Endothelial cell of umbilical vein (primary cell): Measurements from ENCODE around the gene CDKN3. TPM values are rescaled to one million over a fixed set of nuclear protein-coding genes. Genes with fewer than 3 reads are reported as not detected.

Experiments used
- BruUV-seq: library from RNA; stranded (reverse); fragments of 400-500 nt; replicated peaks from 2 replicates; lab custom pipeline; 2021; lab: Mats Ljungman, UMichigan
- CTCF ChIA-PET: fragments of 300-600, 350-600 bp; sonication (Branson Sonifier 250); formaldehyde crosslinking; loops from one replicate; lab custom pipeline; 2021; ENCODE audit warnings: antibody characterized with exemption, inconsistent platforms; lab: Charles Lee
- POLR2A ChIA-PET: fragments of 300-600, 350-600 bp; sonication (Branson Sonifier 250); formaldehyde crosslinking; loops from one replicate; lab custom pipeline; 2021; ENCODE audit warnings: antibody characterized with exemption, inconsistent platforms; lab: Charles Lee
- DNase-seq: peaks from one replicate; pipeline ENCODE4 v3.0.0-alpha.2; 2011; ENCODE audit warnings: low read depth, low spot score
- FAIRE-seq: peaks from 2 replicates; lab custom pipeline; 2011; peaks lifted over from hg19 to GRCh38; lab: Jason Lieb, UNC
- H2AFZ ChIP-seq: 2 replicates; pipeline ENCODE4 v1.6.0; 2012; ENCODE audit warnings: low read depth, low read length, control low read depth, inconsistent platforms
- H3K27ac ChIP-seq: 2 replicates; pipeline ENCODE4 v1.5.1; 2011; ENCODE audit warnings: low read depth, mild to moderate bottlenecking, control low read depth, low read length, moderate library complexity; ENCODE audit not compliant: insufficient read depth
- H3K27me3 ChIP-seq, 2 experiments: 2 replicates each; pipeline versions ENCODE4 v1.6.0 to v1.6.1; 2011; ENCODE audit warnings: low read length in 2 of 2, mixed read lengths in 1 of 2; ENCODE audit not compliant: control insufficient read depth in 2 of 2, insufficient read depth in 2 of 2
- H3K36me3 ChIP-seq, 2 experiments: 2 replicates in 1 of 2; 3 replicates in 1 of 2; pipeline ENCODE4 v1.5.1; 2011; ENCODE audit warnings: low read length in 2 of 2, mild to moderate bottlenecking in 1 of 2, moderate library complexity in 1 of 2; ENCODE audit not compliant: control insufficient read depth in 2 of 2, insufficient read depth in 2 of 2; ENCODE audit errors: extremely low read depth in 1 of 2
- H3K4me1 ChIP-seq: 3 replicates; pipeline ENCODE4 v1.5.1; 2011; ENCODE audit warnings: mild to moderate bottlenecking, low read length; ENCODE audit not compliant: control insufficient read depth, insufficient read depth; ENCODE audit errors: extremely low read depth
- H3K4me2 ChIP-seq: 2 replicates; pipeline ENCODE4 v1.6.1; 2011; ENCODE audit warnings: low read length, control low read depth, mixed read lengths; ENCODE audit not compliant: insufficient read depth
- H3K4me3 ChIP-seq, 3 experiments: fragments of 200-600 bp in 1 of 3; sonication (generic), shearing (Covaris generic) in 1 of 3; replicated peaks in 1 of 3; 2 replicates each; pipeline ENCODE4 v1.5.1; 2011 to 2016; ENCODE audit warnings: control low read depth in 3 of 3, low read length in 3 of 3, mild to moderate bottlenecking in 2 of 3, inconsistent platforms in 1 of 3, low read depth in 1 of 3, moderate library complexity in 1 of 3; ENCODE audit not compliant: insufficient read depth in 1 of 3
- H3K79me2 ChIP-seq: 2 replicates; pipeline ENCODE4 v1.6.0; 2012; ENCODE audit warnings: low read length, inconsistent platforms; ENCODE audit not compliant: control insufficient read depth, insufficient read depth
- H3K9ac ChIP-seq: replicated peaks from 2 replicates; pipeline ENCODE3; 2011; ENCODE audit warnings: low read length, control low read depth; ENCODE audit not compliant: insufficient read depth; ENCODE audit errors: extremely low read depth
- H3K9me1 ChIP-seq: replicated peaks from 3 replicates; pipeline ENCODE4 v1.6.0; 2011; ENCODE audit warnings: mild to moderate bottlenecking, low read length; ENCODE audit not compliant: control insufficient read depth, insufficient read depth; ENCODE audit errors: extremely low read depth
- H3K9me3 ChIP-seq: replicated peaks from 2 replicates; pipeline ENCODE4 v1.5.1; 2012; ENCODE audit warnings: low read length, inconsistent platforms; ENCODE audit not compliant: control insufficient read depth, insufficient read depth
- H4K20me1 ChIP-seq: replicated peaks from 2 replicates; pipeline ENCODE3; 2011; ENCODE audit warnings: mild to moderate bottlenecking, low read length; ENCODE audit not compliant: control insufficient read depth, insufficient read depth; ENCODE audit errors: extremely low read depth
- EZH2 ChIP-seq: IDR thresholded peaks from 2 replicates; pipeline ENCODE4 v1.6.1; 2012; ENCODE audit warnings: borderline replicate concordance, low read depth, mild to moderate bottlenecking, moderate library complexity, low read length, inconsistent platforms; ENCODE audit not compliant: severe bottlenecking
- FOS ChIP-seq: IDR thresholded peaks from 2 replicates; pipeline ENCODE4 v1.6.1; 2011; ENCODE audit warnings: mild to moderate bottlenecking, low read length, moderate library complexity, borderline replicate concordance; ENCODE audit not compliant: insufficient read depth
- GATA2 ChIP-seq: IDR thresholded peaks from 2 replicates; pipeline ENCODE4 v1.7.0; 2011; ENCODE audit warnings: low read depth, mild to moderate bottlenecking, moderate library complexity, mixed read lengths, low read length; ENCODE audit not compliant: insufficient read length, insufficient read depth
- JUN ChIP-seq: IDR thresholded peaks from 2 replicates; pipeline ENCODE4 v1.6.1; 2011; ENCODE audit warnings: borderline replicate concordance, low read depth; ENCODE audit not compliant: insufficient read length, insufficient read depth
- MYC ChIP-seq: IDR thresholded peaks from one replicate; pipeline ENCODE4 v1.6.1; 2011; ENCODE audit warnings: mild to moderate bottlenecking, low read depth, low read length
- POLR2A ChIP-seq: IDR thresholded peaks from 2 replicates; pipeline ENCODE4 v1.6.1; 2012; ENCODE audit warnings: low read depth, mild to moderate bottlenecking, control low read depth, low read length
- POLR2AphosphoS5 ChIP-seq: IDR thresholded peaks from 2 replicates; pipeline ENCODE4 v1.6.1; 2012; ENCODE audit warnings: low read depth, mild to moderate bottlenecking, control low read depth, low read length, moderate library complexity; ENCODE audit not compliant: insufficient read depth
- dilution Hi-C: fragments of 300-500 bp; cut with MboI; formaldehyde crosslinking; loops from one replicate; pipeline ENCODE4 v1.15.0; 2019; ENCODE audit warnings: low sequenced_read_pairs; ENCODE audit not compliant: extremely low pct_ligation_motif_present
- intact Hi-C: fragments of 100-400 bp; cut with micrococcal nuclease; formaldehyde crosslinking; loops from one replicate; pipeline ENCODE4 v1.10.0; 2022
- polyA plus RNA-seq, 4 experiments: library from polyadenylated mRNA; depleted of rRNA in 3 of 4; stranded (reverse) in 3 of 4; unstranded in 1 of 4; fragments of >200 nt; gene quantifications; 2 replicates each; pipeline versions ENCODE4 v1.2.1 to v1.2.3, GENCODE V29; 2011 to 2012; ENCODE audit warnings: missing spikeins in 1 of 4
- total RNA-seq: library from RNA; stranded (reverse); gene quantifications from 2 replicates; pipeline ENCODE4 v1.2.3, GENCODE V29; 2021
- TF ChIP-seq, protein P1 (sequence below): IDR thresholded peaks from 2 replicates; pipeline ENCODE4 v1.6.1; 2011; ENCODE audit not compliant: insufficient read depth, insufficient read length
- TF ChIP-seq, protein P2 (sequence below), 2 donors: IDR thresholded peaks; 1 replicate in 1 of 2; 2 replicates in 1 of 2; pipeline ENCODE4 v1.5.1; 2011; ENCODE audit warnings: low read length in 2 of 2, mild to moderate bottlenecking in 2 of 2, moderate library complexity in 2 of 2, control low read depth in 1 of 2, inconsistent platforms in 1 of 2, low read depth in 1 of 2; ENCODE audit not compliant: insufficient read depth in 1 of 2; ENCODE audit errors: extremely low read depth in 1 of 2

The CDKN3 gene
- total and polyA plus RNA-seq, 2 donors (not counting 3 experiments of a cell fraction or from before 2014, with no cell fraction given) = 36.6 to 52.0 TPM

GRCh38 chr14:54440476-54440872 is 43.7 kb downstream of the CDKN3 start:
- H3K4me3 ChIP-seq = peak overlapping the region; percentile 50 to 90 (median 70)
- H3K9me1 ChIP-seq = no peaks in the 10 kb centered on the region
- CTCF ChIA-PET = interaction anchor here (1.3 kb wide), 1 partner anchor 20 kb away, joined by 5 read pairs; no protein-coding TSS in a partner anchor
- peak overlapping the region; percentile 95 for H3K9ac ChIP-seq
- peaks cover 53% of the 10 kb centered on the region for H3K79me2 ChIP-seq
- intact Hi-C loops (loop anchor here (2.0 kb wide), 2 partner anchors 44 to 748 kb away; partner anchors contain the start of gene CDKN3), dilution Hi-C loops (no loop called here)
- TF ChIP-seq POLR2AphosphoS5 = no peak
- BruUV-seq = TSS peak; percentile 49
- POLR2A ChIA-PET = no interaction called here
- H3K4me1 ChIP-seq = peaks cover 25% of the 10 kb centered on the region
- H3K27ac ChIP-seq = peak overlapping the region; percentile 83
- peak overlapping the region; percentile 61 for H2AFZ ChIP-seq
- no peaks in the 10 kb centered on the region for H3K9me3 ChIP-seq
- no peaks in the 10 kb centered on the region for H3K36me3 ChIP-seq
- H4K20me1 ChIP-seq = no peaks in the 10 kb centered on the region
- H3K4me2 ChIP-seq = peak overlapping the region; percentile 89
- no peak for FAIRE-seq
- DNase-seq = no peak
- peaks cover 9 to 11% of the 10 kb centered on the region in 2 experiments for H3K27me3 ChIP-seq

GRCh38 chr14:54440873-54441868 is 44.4 kb downstream of the CDKN3 start, which contains the start of gene CNIH1:
Gene CNIH1 (minus strand): TSS chr14:54441374. CDS start chr14:54441327, 47 bp downstream.
- Histone ChIP-seq H3K4me1 (peaks cover 18% of the 10 kb centered on the region), H3K9ac (peak within 1 kb of the TSS; percentile 95), H3K36me3 (no peaks in the 10 kb centered on the region), H3K4me3 (peak within 1 kb of the TSS; percentile 50 to 90 (median 70)), H3K27ac (peak within 1 kb of the TSS; percentile 83), H4K20me1 (no peaks in the 10 kb centered on the region), H3K27me3 (peaks cover 10 to 17% of the 10 kb centered on the region in 2 experiments), H3K9me1 (no peaks in the 10 kb centered on the region), H3K79me2 (peaks cover 46% of the 10 kb centered on the region), H3K4me2 (peak within 1 kb of the TSS; percentile 95), H3K9me3 (no peaks in the 10 kb centered on the region), H2AFZ (peak within 1 kb of the TSS; percentile 78)
- dilution Hi-C loops = no loop called here
- intact Hi-C loops = loop anchor here (1.0 to 2.0 kb wide), 4 partner anchors 44 to 748 kb away; partner anchors contain the start of genes CDKN3 and GMFB
- DNase-seq (peak; percentile 94), FAIRE-seq (peak; percentile 78)
- TSS peak; percentile 67 for BruUV-seq
- ChIA-PET CTCF (interaction anchor here (0.7 to 1.3 kb wide), 4 partner anchors 13 to 75 kb away, joined by 3 to 9 read pairs (median 5); no protein-coding TSS in a partner anchor), POLR2A (no interaction called here)
- TF ChIP-seq, protein P1, sequence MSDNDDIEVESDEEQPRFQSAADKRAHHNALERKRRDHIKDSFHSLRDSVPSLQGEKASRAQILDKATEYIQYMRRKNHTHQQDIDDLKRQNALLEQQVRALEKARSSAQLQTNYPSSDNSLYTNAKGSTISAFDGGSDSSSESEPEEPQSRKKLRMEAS = no peak
- TF ChIP-seq GATA2 = no peak
- TF ChIP-seq, protein P2, sequence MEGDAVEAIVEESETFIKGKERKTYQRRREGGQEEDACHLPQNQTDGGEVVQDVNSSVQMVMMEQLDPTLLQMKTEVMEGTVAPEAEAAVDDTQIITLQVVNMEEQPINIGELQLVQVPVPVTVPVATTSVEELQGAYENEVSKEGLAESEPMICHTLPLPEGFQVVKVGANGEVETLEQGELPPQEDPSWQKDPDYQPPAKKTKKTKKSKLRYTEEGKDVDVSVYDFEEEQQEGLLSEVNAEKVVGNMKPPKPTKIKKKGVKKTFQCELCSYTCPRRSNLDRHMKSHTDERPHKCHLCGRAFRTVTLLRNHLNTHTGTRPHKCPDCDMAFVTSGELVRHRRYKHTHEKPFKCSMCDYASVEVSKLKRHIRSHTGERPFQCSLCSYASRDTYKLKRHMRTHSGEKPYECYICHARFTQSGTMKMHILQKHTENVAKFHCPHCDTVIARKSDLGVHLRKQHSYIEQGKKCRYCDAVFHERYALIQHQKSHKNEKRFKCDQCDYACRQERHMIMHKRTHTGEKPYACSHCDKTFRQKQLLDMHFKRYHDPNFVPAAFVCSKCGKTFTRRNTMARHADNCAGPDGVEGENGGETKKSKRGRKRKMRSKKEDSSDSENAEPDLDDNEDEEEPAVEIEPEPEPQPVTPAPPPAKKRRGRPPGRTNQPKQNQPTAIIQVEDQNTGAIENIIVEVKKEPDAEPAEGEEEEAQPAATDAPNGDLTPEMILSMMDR (IDR thresholded peaks at IDR 0.05; ENCODE audit: extremely low read depth in 1 of 2, insufficient read depth in 1 of 2, low read depth in 1 of 2, low read length in 2 of 2) = peak; percentile 82 to 95
- TF ChIP-seq POLR2AphosphoS5 = peak; percentile 82
- TF ChIP-seq EZH2 = no peak
- TF ChIP-seq MYC = no peak
- TF ChIP-seq JUN = no peak
- no peak for TF ChIP-seq FOS
- peak; percentile 88 for TF ChIP-seq POLR2A
